Prostate gland (tissue), 2 donors: Measurements from ENCODE around the gene LEPR.

ENCODE experiments used
- POLR2A ChIP-seq: fragments of 450-650 bp; IDR thresholded peaks from one replicate; pipeline ENCODE4 v1.6.1; 2016; ENCODE audit warnings: antibody characterized with exemption, mild to moderate bottlenecking
- POLR2AphosphoS5 ChIP-seq: sonication (generic); formaldehyde crosslinking; IDR thresholded peaks from one replicate; pipeline ENCODE4 v1.6.1; 2017; ENCODE audit warnings: antibody characterized with exemption
- TF ChIP-seq, protein P1 (sequence below), 4 experiments: fragments of 200-600 bp in 2 of 4; fragments of 450-650 bp in 2 of 4; sonication (generic) in 2 of 4; IDR thresholded peaks; 1 replicate in 3 of 4; 2 replicates in 1 of 4; pipeline ENCODE4 v1.5.1; 2016 to 2019; ENCODE audit warnings: antibody characterized with exemption in 4 of 4, mild to moderate bottlenecking in 2 of 4, moderate library complexity in 2 of 4

DNA sequence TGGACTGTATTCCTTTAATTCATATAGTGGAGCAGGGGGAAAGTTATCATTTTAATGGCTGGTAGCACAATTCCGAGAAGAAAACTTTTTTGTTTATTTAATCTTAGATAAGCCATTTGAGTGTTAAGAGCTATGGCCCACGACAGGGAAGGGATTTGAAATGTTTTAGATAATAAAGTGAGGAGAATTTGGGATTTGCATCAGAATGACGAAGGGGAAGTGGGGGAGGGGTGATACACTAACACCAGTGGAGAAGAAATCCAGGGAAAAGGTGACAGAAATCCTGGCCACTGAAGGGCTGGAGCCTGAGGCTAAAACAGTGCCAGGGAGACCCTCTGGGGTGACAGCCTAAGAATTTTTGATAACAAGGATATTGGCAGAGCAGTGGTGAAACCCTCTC lies 21.0 kb downstream of the LEPR start:
- TF ChIP-seq, protein P1, sequence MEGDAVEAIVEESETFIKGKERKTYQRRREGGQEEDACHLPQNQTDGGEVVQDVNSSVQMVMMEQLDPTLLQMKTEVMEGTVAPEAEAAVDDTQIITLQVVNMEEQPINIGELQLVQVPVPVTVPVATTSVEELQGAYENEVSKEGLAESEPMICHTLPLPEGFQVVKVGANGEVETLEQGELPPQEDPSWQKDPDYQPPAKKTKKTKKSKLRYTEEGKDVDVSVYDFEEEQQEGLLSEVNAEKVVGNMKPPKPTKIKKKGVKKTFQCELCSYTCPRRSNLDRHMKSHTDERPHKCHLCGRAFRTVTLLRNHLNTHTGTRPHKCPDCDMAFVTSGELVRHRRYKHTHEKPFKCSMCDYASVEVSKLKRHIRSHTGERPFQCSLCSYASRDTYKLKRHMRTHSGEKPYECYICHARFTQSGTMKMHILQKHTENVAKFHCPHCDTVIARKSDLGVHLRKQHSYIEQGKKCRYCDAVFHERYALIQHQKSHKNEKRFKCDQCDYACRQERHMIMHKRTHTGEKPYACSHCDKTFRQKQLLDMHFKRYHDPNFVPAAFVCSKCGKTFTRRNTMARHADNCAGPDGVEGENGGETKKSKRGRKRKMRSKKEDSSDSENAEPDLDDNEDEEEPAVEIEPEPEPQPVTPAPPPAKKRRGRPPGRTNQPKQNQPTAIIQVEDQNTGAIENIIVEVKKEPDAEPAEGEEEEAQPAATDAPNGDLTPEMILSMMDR (IDR thresholded peaks at IDR 0.05) = no peak
- TF ChIP-seq POLR2AphosphoS5 = no peak
- TF ChIP-seq POLR2A = no peak
